Measurements from ENCODE around the gene CYB561A3.

Gene CYB561A3

DNA sequence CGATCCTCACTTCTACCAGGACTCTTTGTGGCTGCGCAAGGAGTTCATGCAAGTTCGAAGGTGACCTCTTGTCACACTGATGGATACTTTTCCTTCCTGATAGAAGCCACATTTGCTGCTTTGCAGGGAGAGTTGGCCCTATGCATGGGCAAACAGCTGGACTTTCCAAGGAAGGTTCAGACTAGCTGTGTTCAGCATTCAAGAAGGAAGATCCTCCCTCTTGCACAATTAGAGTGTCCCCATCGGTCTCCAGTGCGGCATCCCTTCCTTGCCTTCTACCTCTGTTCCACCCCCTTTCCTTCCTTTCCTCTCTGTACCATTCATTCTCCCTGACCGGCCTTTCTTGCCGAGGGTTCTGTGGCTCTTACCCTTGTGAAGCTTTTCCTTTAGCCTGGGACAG, 7.0 kb upstream of the CYB561A3 start:
- DNase-seq, result no peak

DNA sequence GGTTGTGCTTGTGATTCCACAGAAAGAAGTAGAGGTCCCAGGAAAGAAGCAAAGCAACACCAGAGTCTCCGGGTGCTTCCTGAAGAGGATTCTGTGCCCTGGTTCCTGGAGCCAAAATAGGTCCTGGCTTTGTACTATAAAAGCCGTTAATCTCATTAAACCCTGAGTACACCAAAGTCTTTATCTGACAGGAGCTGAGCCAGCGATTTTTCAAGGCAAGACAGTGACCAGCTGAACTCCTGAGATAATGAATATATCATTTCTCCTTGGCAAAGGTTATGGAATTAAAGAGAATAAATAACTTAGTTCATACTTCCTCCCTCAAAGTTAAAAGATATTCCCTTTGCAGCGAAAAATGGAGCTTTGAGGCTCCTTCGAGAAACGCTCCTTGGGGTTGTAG, 5.7 kb upstream of the CYB561A3 start:
- DNase-seq, result no peak

DNA sequence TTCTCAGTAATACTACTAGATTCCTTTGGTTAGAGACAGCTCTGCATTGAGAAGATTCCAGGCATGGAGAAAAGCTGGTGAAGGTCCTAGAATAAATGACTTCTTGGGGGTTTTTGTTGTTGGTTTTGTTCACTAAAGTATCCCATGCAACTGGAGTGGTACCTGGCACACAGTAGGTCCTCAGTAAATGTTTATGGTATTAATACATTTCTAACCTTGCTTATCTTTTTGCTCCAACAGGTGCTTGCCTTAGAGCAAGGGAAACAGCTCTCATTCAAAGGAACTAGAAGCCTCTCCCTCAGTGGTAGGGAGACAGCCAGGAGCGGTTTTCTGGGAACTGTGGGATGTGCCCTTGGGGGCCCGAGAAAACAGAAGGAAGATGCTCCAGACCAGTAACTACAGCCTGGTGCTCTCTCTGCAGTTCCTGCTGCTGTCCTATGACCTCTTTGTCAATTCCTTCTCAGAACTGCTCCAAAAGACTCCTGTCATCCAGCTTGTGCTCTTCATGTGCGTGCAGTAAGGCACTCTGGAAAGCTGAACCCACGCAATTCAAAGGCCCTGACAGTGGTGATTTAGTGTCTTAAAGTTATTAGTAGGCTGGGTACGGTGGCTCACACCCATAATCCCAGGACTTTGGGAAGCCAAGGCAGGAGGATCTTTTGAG, 2.5 kb upstream of the CYB561A3 start:
- no peak for DNase-seq

DNA sequence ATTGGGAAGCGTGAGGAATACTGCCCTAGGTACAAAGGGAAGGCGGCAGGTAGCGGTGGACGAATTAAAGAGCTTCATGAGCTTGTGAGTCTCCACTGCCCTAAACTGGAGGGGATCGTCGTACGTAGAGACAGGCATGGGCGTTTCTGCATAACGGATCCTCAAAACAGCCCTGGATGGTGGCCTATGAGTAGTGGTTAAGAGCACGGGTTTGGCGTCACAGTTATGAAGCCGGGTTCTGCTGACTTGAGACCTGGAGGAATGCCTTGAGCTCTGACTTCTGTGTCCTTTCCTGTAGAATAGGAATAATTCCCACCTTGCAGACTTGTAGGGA, 827 bp upstream of the CYB561A3 start:
- DNase-seq, result no peak

DNA sequence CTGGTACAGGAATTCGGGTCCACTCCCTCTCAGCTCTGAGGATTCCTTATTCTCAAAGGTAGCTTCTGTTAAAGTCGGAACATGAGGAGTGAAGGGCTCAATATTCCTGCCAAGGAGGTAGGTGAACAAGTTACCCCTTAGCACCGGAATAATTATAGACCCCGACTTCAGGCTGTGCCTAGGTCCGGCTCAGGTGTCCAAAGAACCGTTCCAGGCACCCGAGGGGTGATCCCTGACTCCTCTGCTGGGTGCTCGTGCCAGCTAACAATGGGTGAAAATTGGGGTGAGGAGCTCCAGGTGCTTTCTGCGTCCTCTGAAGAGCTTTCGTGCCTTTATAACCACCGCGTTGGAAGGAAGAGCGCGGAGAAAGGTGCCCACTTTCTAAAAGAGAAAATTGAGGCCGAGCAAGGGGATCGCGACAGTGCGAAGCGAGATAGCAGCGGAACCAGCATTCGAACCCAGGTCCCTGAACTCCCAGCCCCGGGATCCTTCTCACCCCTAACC, 393 bp downstream of the CYB561A3 start:
- no peak for DNase-seq

DNA sequence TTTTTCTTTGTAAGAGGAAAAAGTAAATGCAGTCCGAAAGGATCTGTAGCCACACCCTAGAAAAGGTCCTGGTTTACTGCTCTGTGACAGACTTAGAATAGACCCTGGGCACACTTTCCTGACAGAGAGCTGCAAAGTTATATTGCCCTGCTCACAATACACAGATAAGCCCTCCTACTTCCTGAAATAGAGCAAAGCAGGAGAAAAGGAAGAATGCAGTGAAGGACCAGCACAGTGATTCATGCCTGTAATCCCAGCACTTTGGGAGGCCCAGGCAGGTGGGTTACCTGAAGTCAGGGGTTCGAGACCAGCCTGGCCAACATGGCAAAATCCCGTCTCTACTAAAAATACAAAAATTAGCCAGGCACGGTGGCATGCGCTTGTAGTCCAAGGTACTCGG, 2.2 kb downstream of the CYB561A3 start:
- no peak for DNase-seq

DNA sequence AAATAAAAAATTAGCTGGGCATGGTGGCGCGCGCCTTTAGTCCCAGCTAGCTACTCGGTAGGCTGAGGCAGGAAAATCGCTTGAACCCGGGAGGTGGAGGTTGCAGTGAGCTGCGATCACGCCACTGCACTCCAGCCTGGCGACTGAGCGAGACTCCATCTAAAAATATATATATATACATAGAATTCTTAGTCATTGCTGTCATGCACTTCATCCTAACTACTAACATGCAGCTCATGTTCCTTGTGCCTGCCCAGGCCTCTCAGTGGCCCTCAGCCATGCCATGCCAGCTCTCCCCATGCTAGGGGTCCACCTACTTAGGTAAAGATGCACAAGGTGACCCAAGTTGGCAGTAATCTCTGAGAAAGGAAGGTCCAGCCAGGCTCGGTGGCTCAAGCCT, 3.1 kb downstream of the CYB561A3 start:
- no peak for DNase-seq

DNA sequence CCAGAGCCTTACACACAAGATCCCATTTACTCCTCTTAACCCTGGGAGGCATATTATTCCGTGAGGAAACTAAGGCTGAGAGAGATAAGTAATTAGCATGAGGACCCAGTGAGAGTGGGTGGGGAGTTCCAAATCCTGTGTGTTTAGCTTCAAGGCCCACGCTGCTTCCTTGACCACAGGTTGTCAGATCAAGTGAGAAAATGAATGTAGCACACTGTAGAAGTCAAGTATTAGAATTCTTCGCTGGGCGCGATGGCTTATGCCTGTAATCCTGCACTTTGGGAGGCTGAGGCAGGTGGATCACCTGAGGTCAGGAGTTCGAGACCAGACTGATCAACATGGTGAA, 3.8 kb downstream of the CYB561A3 start:
- DNase-seq, result no peak

DNA sequence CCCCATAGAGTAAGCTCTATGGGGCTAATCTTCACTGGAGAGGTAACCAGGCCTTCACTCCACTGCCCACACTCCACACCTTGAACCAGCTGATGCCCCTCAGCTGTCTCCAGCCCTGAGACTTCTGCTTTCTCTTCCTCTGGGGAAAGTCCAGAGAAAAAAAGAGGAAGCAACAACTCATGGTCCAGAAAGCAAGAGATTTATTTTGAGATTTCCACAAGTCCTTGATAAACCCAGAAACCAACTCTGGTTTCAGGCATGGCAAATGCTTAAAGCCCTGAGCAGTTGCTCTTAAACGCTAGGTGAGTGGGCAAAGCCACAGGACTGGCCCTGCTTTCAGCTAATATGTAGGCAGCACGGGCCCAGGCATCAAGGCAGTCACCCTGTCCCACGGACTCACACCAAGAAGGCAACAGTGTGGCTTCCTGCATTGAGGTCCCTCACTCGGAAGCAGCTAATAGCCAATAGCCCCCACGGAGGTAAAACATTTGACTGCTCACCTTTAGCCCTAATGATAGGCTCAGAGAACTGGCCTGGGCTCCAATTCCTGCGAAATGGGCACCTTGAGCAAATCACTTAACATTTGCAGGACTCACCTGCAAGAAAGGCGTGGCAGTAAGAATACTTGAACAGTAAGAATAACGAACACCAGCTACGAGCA, 4.3 kb downstream of the CYB561A3 start:
- no peak for DNase-seq

DNA sequence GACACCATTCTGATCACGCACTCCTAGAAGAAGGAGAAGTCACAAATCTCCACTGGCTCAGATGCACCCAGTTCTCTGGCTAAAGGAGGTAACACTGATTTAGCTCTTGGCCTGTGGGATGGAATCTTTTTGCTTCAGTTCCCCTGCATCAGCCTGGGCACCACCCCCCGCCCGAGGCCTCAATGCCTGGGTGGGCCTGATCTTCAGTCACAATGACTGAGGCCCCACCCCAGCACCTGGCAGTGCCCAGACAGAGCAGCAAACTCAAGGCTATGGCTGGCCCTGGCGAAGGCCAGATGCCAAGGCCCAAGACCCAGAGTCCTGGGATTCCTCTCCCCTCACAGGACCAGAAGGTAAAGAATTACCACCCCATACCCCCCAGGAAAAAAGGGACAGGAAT, 5.0 kb downstream of the CYB561A3 start:
- no peak for DNase-seq

DNA sequence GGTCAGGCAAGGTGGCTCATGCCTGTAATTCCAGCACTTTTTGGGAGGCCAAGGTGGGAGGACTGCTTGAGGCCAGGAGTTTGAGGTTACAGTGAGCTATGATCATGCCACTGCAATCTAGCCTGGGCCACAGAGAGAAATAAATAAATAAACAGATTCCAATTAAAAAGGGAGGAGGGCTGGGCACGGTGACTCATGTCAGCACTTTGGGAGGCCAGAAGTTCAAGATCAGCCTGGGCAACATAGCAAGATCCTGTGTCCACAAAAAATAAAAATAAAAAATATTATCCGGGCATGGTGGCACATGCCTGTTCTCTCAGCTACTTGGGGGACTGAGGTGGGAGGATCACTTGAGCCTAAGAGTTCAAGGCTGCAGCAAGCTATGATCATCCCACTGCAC, 7.5 kb downstream of the CYB561A3 start:
- no peak for DNase-seq

DNA sequence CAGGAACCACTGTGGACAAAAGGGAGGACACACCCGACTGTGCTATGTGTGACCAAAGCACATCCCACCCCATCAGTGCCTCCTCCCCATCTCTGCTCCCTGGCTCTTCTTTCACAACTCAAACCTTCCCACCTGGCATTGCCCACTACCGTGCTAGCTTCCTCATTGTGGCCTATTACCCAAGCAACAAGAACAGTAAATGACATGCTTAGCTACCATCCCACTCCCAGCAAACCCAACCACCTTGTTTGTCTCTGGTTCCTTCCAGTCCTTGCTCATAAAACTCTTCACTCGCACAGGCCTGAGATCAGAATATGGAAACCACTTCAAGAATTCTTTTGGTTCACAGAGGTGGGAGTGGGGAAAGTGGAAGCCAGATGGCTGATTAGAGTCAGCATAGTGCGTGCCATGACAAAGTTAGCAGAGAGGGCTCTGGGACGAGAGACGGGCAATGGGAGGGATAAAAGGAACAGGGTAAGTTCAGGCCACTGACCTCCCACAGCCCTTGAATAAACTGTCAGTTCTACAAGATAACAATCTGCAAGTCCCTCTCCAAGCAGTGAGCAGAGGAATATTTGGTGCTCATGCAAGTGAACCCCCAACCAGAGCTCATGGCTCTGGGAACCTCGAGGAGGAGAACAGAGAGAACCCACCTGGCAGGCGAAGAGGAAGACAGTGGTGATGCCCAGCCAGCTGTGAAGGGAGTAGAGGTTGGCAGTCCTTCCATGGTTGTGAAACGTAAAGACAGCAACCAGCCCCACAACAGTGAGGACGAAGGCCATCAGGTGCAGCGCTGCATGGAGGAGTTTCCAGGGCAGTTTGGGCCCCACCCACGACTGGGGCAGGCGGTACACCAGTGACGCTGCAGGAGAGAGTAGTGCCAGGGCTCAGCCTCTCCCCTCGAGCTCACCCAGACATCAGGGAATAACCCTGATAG, 8.3 kb downstream of the CYB561A3 start:
- DNase-seq, result no peak

DNA sequence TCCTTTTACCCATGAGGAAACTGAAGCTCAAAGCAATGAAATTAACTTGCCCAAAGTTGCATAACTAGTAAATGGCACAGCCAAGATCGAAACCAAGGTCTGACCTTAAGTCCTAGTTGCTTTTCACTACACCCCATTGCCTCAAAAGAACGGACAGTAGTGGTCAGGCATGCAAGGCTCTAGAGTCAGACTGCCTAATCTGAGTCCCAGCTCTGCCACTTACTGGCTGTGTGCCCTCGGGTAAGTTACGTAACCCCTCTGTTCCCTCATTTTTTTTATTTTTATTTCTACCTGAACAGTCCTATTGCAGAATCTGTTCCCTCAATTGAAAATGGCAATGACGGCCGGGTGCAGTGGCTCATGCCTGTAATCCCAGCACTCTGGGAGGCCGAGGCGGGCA, 9.6 kb downstream of the CYB561A3 start:
- DNase-seq, result no peak

DNA sequence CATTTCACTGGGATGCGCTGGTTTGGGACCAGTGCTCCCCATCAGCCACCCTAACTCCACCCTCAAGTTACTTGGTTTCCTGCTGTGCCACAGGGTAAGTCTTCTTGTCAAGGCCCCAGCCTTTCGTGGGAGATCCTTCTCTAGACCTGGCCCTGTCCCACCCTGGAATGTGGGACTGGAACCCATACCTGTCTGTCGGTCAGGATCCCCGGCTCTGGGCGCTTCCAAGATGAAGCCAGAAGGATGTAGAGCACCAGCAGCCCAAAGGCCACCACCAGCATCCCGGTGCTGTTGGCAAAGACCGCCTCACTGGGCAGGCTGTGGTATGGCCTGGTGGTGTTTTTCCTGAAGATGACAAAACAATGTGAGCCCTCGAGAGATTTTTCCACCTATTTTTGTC, 10.9 kb downstream of the CYB561A3 start:
- no peak for DNase-seq

DNA sequence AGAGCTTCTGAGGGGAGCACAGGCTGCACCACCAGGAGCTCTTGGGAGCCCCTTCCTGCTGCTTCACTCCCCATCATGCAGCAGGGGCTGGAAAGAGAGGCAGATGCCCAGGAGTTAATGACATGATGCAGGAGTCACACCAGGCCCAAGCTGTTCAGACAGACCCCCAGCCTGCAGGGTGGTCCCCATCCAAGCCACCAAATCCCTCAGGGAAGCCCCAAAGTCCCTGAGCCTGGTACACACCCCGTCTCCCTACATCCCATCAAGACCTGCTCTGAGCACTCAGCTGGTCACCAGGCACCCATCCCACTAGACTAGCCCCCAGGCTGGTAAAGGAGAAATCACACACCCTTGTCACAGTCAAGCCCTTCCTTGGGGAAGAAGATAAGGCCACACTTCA, 11.3 kb downstream of the CYB561A3 start:
- no peak for DNase-seq

DNA sequence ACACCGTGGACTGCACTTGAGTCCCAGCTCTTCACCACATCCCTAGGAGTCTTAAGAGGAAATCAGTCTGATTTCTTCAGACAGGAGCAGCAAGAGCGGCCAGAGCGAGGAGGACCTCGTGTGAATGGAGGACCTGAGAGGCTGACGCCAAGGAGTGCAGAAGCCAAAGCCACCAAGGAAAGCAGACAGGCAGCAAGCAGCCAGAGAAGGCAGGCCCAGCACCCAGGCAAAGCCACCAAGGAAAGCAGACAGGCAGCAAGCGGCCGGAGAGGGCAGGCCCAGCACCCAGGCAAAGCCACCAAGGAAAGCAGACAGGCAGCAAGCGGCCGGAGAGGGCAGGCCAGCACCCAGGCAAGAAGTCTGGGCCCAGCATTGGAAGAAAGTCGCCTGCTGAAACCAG, 11.8 kb downstream of the CYB561A3 start:
- no peak for DNase-seq

DNA sequence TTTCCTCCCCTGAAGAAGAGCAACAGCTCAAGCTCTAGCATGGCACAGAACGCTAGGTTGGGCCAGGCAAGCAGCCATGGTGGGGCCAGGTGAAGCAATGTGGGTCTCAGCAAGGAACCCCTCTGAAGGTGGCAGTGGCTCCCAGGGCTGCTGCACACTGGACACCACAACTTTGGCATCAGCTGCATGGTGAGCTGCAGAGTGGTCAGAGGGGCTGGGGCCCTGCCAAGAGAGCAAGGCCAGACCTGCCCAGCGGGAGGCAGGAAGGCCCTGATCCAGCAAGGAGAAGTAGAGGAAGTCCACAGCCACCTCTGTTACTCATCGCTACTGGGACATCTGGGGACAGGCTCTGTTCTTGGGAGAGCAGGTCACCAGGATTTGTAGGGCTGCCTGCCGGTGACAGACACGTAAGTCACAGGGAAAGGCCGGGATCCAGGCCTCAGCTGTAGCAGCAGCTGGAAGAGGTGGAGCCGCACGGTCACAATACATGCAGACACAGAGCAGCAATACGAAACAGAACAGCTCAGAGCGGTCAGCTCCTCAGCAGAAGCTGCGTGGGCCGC, 12.4 kb downstream of the CYB561A3 start:
- no peak for DNase-seq

DNA sequence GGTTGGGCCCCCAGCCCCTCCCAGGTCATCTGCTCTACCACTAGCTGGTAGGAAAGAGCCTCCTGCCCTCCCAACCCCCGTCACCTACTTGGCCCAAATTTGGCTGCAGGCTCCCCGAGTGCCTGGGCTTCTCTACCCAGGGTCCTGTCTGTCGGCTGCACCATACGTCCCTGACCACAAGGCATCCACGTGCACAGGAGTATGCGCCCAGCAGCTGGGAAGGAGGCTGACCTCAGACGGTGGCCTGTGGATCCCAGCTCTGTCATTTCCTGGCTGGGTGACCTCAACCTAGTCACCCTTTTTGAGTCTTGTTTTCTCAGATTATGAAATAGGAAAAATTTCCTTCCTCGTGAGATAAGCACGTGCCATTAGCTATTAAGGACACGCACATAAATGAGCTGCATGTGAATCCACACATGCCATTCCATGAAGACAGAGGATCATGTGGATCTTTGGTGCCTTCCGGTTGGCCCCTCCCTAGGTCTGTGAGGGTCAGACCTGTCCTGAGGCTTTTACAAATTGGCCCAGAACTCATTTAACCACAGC, 13.7 kb downstream of the CYB561A3 start:
- DNase-seq, result no peak

DNA sequence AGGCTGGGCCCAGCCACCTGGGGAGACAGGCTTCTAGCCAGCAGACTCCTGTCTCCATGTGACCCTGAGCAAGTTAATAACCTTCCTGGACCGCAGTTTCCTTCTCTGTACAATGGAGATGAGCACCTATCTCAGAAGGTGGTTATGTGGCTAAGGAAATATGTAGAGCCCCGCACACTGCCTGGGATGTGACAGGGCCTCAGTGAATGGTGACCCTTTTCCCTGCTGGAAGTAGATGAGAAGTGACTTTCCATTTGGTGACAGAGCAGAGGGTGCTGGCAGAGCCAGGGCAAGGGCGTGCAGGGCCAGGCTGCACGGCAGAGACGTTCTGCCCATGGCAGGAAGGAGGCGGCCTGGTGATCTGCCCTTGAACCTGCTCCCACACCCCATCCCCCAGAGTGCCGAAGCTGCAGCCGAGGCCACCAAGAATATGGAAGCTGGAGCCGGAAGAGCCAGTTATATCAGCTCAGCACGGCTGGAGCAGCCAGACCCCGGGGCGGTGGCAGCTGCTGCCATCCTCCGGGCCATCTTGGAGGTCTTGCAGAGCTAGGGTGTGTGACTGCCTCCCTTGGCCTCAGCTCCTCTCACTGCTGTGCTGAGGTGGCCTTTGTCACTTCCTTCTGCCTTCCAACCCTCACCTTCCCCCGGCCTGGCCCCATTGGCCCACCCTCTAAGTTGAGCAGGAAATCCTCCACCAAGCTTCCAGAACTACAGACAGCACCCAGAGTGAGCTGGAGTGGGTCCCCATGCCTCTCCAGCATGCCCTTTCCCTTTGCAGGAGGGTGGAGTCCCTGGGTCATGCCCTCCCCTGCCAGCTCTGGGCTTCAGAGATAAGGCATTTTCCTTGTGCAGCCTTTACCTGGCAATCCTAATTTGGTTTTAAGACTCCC, 15.5 kb downstream of the CYB561A3 start:
- no peak for DNase-seq

DNA sequence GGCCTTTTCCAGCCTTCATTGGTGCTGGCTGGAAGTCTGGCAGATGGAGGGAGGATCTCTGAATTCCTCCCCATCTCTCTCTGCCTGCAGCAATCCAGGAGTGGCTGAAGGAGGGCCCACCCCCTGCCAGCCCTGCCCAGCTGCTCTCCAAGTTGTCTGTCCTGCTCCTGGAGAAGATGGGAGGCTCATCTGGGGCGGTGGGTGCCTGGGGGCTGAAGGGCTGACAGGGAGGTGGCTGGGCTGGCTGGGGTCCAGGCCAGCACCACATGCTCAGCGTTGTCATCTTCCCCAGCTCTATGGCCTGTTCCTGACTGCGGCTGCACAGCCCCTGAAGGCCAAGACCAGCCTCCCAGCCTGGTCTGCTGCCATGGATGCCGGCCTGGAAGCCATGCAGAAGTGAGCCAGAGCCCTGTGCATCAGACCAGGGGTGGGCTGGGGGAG, 16.5 kb downstream of the CYB561A3 start:
- no peak for DNase-seq

DNA sequence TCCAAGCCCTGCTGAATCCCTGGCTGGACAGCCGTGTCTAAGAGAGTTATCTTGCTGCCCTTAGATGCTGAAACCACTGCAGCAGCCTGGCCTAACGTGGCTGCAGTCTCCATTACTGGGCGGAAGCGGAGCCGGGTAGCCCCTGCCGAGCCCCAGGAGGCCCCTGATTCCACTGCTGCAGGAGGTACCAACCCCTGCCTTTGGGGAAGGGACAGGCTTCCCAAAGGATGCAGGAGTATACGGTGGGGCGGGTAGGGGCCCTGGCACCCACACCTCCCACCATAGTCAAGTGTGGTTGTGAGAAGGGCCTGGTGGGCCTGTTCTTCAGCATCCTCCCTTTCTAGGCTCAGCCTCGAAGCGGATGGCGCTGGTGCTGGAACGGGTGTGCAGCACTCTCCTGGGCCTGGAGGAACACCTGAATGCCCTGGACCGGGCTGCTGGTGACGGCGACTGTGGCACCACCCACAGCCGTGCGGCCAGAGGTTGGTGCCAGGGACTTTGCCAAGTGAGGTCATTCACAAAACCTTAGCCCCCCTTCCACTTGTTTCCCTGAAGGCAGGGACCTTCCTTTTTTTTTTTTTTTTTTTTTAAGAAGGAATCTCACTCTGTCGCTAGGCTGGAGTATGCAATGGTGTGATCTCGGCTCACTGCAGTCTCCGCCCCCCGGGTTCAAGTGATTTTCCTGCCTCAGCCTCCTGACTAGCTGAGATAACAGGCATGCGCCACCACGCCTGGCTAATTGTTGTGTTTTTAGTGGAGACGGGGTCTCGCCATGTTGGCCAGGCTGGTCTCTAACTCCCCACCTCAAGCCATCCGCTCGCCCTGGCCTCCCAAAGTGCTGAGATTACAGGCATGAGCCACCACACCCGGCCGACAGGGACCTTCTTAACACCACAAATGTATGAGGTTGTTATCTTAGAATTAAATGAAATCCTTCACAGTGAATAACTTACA, 17.6 kb downstream of the CYB561A3 start:
- DNase-seq, result no peak
